Choroid plexus epithelial cell (primary cell): ENCODE data around the gene PDE10A.

Experiments used
- DNase-seq: peaks from one replicate; pipeline ENCODE4 v3.0.0-alpha.2; 2010; ENCODE audit warnings: low read depth
- H3K4me3 ChIP-seq: 2 replicates; pipeline ENCODE4 v1.5.1; 2011; ENCODE audit warnings: low read depth, mild to moderate bottlenecking, control low read depth, low read length, moderate library complexity
- TF ChIP-seq, protein P1 (sequence below): conservative IDR thresholded peaks from 2 replicates; pipeline ENCODE4 v1.5.1; 2011; ENCODE audit warnings: low read depth, mild to moderate bottlenecking, control low read depth, inconsistent platforms, low read length, moderate library complexity

Gene PDE10A

DNA sequence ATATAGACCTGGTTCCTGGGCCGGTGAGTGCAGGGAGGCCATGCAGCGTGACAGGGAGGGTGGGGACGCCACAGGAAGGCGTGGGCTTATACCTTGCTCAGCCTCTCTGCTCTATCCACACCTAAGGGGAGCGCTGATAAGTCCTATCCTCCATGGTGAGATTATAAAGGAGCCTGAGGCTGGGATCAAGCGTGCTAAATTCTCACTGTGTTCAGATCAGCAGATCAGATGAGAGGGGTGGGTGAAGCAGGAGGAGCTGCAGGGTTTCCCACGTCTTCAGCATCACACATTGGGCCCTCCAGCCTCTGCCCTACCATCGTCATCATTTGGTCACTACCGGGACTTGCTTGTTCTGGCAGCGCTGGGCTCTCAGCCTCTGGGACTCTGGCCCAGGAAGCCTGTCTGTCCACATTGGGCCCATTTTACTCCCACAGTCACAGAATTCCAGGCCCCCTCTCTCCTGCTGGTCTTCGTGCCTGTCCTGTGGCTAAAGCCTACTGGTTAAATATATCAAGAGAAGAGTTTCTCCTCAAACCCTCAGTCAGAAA lies 29.1 kb upstream of the PDE10A start:
- no peak for DNase-seq
- TF ChIP-seq, protein P1, sequence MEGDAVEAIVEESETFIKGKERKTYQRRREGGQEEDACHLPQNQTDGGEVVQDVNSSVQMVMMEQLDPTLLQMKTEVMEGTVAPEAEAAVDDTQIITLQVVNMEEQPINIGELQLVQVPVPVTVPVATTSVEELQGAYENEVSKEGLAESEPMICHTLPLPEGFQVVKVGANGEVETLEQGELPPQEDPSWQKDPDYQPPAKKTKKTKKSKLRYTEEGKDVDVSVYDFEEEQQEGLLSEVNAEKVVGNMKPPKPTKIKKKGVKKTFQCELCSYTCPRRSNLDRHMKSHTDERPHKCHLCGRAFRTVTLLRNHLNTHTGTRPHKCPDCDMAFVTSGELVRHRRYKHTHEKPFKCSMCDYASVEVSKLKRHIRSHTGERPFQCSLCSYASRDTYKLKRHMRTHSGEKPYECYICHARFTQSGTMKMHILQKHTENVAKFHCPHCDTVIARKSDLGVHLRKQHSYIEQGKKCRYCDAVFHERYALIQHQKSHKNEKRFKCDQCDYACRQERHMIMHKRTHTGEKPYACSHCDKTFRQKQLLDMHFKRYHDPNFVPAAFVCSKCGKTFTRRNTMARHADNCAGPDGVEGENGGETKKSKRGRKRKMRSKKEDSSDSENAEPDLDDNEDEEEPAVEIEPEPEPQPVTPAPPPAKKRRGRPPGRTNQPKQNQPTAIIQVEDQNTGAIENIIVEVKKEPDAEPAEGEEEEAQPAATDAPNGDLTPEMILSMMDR, result no peak
- no peak overlapping the region for H3K4me3 ChIP-seq

DNA sequence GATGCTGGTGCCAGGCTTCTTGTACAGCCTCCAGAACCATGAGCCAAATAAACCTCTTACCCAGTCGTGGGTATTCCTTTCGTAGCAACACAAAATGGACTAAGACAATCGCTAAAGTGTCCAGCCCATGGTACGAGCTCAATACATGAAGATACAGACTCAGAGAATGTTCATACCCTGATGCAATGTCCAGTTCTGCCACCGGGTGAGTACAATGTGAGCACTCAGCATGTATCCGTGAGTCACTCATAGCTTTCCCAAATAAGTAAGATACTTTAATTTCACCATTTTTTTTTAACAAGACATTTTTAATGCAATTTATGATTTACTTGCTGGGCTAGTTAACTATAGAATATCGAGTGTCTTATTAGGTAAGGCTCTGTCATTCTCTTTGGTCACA lies 26.7 kb upstream of the PDE10A start:
- TF ChIP-seq, protein P1, result peak; percentile 48
- DNase-seq, result peak; percentile 90
- no peak overlapping the region for H3K4me3 ChIP-seq

DNA sequence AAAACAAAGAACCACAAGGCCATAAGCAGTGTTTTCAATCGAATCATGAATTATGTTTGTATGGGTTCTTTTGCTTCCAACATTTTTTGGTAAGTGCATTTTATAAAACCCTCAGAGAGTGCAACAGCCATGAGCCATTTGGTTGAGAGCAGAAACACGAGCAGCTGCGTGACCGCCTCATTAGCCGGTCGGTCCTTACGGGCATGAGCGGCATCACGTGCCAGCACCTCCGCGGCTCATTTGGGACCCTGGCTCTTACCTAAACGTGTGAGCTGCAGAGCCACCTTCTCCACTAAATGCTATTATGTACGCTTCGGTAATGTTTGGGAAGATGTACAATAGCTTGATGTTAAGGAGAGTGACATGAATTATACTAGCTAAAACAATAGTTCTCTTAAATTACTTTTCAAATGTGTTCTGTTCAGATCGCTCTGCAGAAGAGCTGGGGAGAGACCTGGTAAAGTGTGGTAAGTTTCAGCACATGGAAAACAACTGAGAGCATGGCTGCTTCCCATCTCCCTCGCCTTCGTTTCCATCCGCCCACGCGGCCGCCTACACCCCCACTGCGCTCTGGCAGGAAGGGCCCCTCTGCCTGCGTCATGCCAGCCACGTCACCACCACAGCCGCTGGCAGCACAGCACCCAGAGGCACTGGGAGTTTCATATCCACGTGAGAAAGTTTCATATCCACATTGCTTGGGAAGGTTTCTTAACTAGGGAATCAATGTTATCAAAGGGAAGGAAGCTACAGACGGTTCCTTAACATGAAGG lies 23.7 kb upstream of the PDE10A start:
- H3K4me3 ChIP-seq, result no peak overlapping the region
- no peak for DNase-seq
- TF ChIP-seq, protein P1, result no peak

DNA sequence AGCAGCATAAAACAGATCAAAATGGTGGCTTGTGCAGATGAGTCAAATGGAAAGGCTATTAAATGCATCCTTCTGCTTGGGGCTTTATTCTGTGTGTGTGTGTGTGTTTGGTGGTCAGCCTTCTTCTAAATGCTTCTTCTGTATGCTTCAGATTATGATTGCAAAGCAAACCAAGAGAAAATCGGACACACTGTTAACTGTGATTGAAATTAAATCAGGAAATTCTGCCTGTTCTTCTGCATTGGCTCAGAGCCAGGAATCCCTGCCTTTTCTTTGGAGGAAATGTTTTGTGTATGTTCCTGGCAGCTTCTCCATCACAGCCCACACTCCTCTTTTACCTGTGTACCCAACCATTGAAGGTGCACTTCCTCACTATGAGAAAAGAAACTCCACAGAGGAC lies 22.3 kb upstream of the PDE10A start:
- no peak overlapping the region for H3K4me3 ChIP-seq
- no peak for DNase-seq
- TF ChIP-seq, protein P1, result no peak

DNA sequence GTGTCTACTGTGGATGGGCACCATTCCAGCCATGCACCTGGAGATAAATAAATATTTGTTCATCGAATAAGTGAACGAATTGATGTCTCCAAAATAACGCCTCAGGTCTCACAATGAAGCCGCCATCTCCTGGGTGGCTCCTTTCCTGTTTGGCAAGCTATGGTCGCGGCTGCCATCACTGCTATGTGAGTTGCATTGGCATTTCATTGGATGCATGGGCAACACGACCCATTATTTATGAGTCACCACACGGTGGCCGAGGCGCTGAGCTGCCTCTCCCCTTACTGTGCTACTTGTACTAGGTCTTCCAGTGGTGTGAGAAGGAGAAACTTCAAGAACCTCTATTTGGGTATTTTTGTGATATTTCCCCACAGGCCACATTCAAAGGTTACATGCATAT lies 21.3 kb upstream of the PDE10A start:
- no peak overlapping the region for H3K4me3 ChIP-seq
- TF ChIP-seq, protein P1, result no peak
- no peak for DNase-seq

DNA sequence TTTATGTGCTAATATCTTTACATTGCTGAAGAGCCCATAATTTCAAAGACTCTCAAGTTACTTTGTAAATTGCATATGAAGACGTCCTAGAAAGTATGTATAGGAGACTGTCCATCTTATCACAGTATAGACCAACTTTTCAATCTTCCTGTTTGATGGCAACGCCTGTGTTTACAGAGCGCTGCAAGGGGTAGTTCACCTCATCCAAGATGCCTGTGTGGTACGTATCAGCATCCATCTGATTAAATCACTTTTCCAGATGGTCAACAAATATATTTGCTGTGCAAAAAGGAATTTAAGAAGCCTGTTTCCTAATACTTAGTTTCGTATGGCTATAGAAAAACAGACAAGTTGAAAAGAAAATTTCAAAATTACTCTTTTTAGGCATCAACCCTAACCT lies 17.9 kb upstream of the PDE10A start:
- TF ChIP-seq, protein P1, result no peak
- H3K4me3 ChIP-seq, result no peak overlapping the region
- no peak for DNase-seq

DNA sequence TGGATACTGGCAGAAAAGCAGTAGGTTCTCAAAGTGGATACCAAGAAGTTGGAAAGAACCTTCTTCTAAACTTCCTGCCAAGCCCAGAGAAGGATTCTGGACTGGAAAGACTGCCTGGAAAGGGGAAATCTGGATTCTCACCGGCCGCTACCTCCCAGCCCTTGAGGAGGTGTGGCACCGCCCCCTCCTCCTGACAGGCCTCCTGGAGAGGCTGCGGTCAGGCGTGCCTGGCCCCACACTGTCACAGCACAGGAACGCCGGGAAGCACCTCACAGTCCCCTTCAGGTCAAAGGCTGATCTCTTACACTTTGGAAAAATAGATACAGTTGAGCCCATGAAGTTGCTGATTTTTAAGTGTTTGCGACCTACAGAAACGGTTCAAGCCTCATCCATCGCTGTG lies 16.3 kb upstream of the PDE10A start:
- TF ChIP-seq, protein P1, result no peak
- no peak overlapping the region for H3K4me3 ChIP-seq
- DNase-seq, result no peak
